IPS DF 6.9 (cell line): ENCODE measurements around the gene GABRD.

ENCODE experiments used
- DNase-seq: peaks from one replicate; pipeline ENCODE4 v3.0.0-alpha.2; 2013; ENCODE audit warnings: low read depth, low spot score
- H3K27ac ChIP-seq: one replicate; pipeline ENCODE4 v1.5.1; 2013; ENCODE audit warnings: low read length, control low read depth
- H3K27me3 ChIP-seq: 2 replicates; pipeline ENCODE4 v1.6.1; 2013; ENCODE audit warnings: mild to moderate bottlenecking, low read length; ENCODE audit not compliant: control insufficient read depth, insufficient read depth
- H3K36me3 ChIP-seq: 2 replicates; pipeline ENCODE4 v1.6.1; 2013; ENCODE audit warnings: low read length; ENCODE audit not compliant: control insufficient read depth, insufficient read depth
- H3K4me1 ChIP-seq: 2 replicates; pipeline ENCODE4 v1.6.1; 2013; ENCODE audit warnings: low read length; ENCODE audit not compliant: control insufficient read depth, insufficient read depth
- H3K4me3 ChIP-seq: 2 replicates; pipeline ENCODE4 v1.5.1; 2013; ENCODE audit warnings: mild to moderate bottlenecking, low read length
- H3K9me3 ChIP-seq: 2 replicates; pipeline ENCODE4 v1.6.1; 2013; ENCODE audit warnings: low read length, inconsistent platforms; ENCODE audit not compliant: control insufficient read depth, insufficient read depth
- WGBS: extraction: QIAGEN DNeasy Blood & Tissue Kit; methylation state at CpG from one replicate; pipeline ENCODE4 v1.1.7; 2013; ENCODE audit warnings: mixed read lengths, missing lambda C conversion rate; ENCODE audit not compliant: insufficient read length, insufficient coverage; 5-methylcytosine and 5-hydroxymethylcytosine counted together

GABRD gene

DNA sequence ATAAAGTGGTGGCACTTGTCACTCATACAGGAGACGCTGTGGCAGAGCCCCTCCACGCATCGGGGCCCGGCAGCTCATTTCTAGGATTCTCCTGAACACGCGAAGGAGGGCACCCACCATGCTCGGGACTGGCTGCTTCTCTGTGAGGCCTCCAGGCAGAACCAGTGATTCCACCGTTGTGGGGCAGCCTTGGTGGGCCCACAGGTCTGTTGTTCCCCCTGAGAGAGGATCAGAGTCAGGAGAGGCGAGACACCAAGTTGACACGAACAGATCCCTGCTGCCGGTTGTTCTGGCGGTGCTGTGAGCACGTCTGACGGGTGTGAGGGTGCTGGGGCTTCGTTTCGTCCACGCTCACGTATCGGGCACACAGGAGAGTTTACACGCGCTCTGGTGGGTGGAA lies 57.7 kb downstream of the GABRD start:
- Histone ChIP-seq H3K27me3 (no peaks in the 10 kb centered on the region), H3K4me1 (no peaks in the 10 kb centered on the region), H3K27ac (no peak overlapping the region), H3K4me3 (no peak overlapping the region), H3K36me3 (peaks cover 4% of the 10 kb centered on the region; the same call in 1 of the 2 replicates), H3K9me3 (peaks cover 2% of the 10 kb centered on the region; the same call in 1 of the 2 replicates)
- WGBS, result no CpG with 5 or more reads among the region's 21 CpGs
- DNase-seq, result no peak

DNA sequence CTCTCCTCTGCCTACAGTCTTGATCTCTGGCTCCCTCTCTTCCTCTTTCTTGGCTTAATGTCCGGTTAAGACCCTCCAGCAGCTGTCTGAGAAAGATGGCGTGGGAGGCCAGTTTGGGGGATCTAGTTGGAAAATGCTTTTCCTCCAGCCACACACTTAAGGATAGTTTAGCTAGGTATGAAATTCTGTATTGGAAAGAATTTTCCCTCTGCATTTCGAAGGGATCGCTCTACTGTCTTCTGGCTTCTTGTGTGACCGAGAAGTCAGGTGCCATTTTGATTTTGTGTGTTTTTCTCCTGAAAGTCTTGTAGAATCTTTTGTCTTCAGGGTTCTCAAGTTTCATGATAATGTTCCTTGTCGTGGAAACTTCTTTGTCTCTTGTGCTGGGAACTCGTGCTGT lies 59.0 kb downstream of the GABRD start:
- peaks cover 2% of the 10 kb centered on the region; the same call in 1 of the 2 replicates for H3K9me3 ChIP-seq
- no peaks in the 10 kb centered on the region for H3K4me1 ChIP-seq
- H3K36me3 ChIP-seq, result peaks cover 4% of the 10 kb centered on the region; the same call in 1 of the 2 replicates
- no peak overlapping the region for H3K4me3 ChIP-seq
- WGBS, result no CpG with 5 or more reads among the region's 7 CpGs
- no peaks in the 10 kb centered on the region for H3K27me3 ChIP-seq
- no peak for DNase-seq
- no peak overlapping the region for H3K27ac ChIP-seq

- no peaks in the 10 kb centered on the region; the same call in 1 of the 2 replicates for H3K36me3 ChIP-seq
- no peaks in the 10 kb centered on the region for H3K27me3 ChIP-seq
- no CpG with 5 or more reads among the region's 28 CpGs for WGBS
- DNase-seq, result no peak
- no peak overlapping the region for H3K4me3 ChIP-seq
- no peak overlapping the region for H3K27ac ChIP-seq
- H3K4me1 ChIP-seq, result no peaks in the 10 kb centered on the region
- H3K9me3 ChIP-seq, result peaks cover 2% of the 10 kb centered on the region; the same call in 1 of the 2 replicates
Measured at GRCh38 chr1:2079396-2080085, 60.4 kb downstream of the GABRD start.

- Histone ChIP-seq H3K9me3 (peaks cover 2% of the 10 kb centered on the region; the same call in 1 of the 2 replicates), H3K4me1 (no peaks in the 10 kb centered on the region), H3K27ac (no peak overlapping the region), H3K27me3 (no peaks in the 10 kb centered on the region), H3K4me3 (no peak overlapping the region), H3K36me3 (no peaks in the 10 kb centered on the region; the same call in 1 of the 2 replicates)
- DNase-seq, result no peak
- WGBS, result no CpG with 5 or more reads among the region's 16 CpGs
Measured at GRCh38 chr1:2080140-2080539, 61.0 kb downstream of the GABRD start.
